ENCODE data around the gene LPAR1. TPM values are rescaled to one million over a fixed set of nuclear protein-coding genes. Genes with fewer than 3 reads are reported as not detected.

Gene LPAR1
- total and polyA plus RNA-seq, 11 donors = 3.7 to 19.3 (median 6.9) TPM

- peaks cover 0 to 13% (median 0%) of the 10 kb centered on the region in 9 donors for H3K27me3 ChIP-seq
- no peak overlapping the region for H3K4me3 ChIP-seq
- no peak overlapping the region for H3K27ac ChIP-seq
- H3K4me1 ChIP-seq = no peaks in the 10 kb centered on the region
- intact Hi-C loops (cut with DNase I) = no loop called here
- DNase-seq (no peak), ATAC-seq (no peak)
- H3K9me3 ChIP-seq = peaks cover 0 to 42% (median 7%) of the 10 kb centered on the region in 12 donors
- WGBS, 4 donors = 71 to 85% (median 77%) methylated on average over 1 of the region's 1 CpG
- TF ChIP-seq CTCF (IDR thresholded peaks at IDR 0.05) = no peak
- no peak for TF ChIP-seq POLR2A (IDR thresholded peaks at IDR 0.05)
- H3K36me3 ChIP-seq = peaks cover 0 to 5% (median 0%) of the 10 kb centered on the region in 9 donors
Observed at GRCh38 chr9:110958847-110959246, 79.4 kb downstream of the LPAR1 start.

GRCh38 chr9:110954822-110955291, 83.4 kb downstream of the LPAR1 start:
- peaks cover 0 to 32% (median 0%) of the 10 kb centered on the region in 9 donors for H3K27me3 ChIP-seq
- H3K36me3 ChIP-seq = peaks cover 0 to 4% (median 0%) of the 10 kb centered on the region in 9 donors
- H3K27ac ChIP-seq = no peak overlapping the region
- TF ChIP-seq POLR2A (IDR thresholded peaks at IDR 0.05) = no peak
- no peak for TF ChIP-seq CTCF (IDR thresholded peaks at IDR 0.05)
- ATAC-seq = no peak
- intact Hi-C loops (cut with DNase I) = no loop called here
- no peak for DNase-seq
- peaks cover 0 to 48% (median 7%) of the 10 kb centered on the region in 12 donors for H3K9me3 ChIP-seq
- H3K4me1 ChIP-seq = peaks cover 0 to 9% (median 0%) of the 10 kb centered on the region in 12 donors
- 33 to 69% (median 58%) methylated on average over 1 of the region's 1 CpG for WGBS, 4 donors
- H3K4me3 ChIP-seq = no peak overlapping the region

DNA sequence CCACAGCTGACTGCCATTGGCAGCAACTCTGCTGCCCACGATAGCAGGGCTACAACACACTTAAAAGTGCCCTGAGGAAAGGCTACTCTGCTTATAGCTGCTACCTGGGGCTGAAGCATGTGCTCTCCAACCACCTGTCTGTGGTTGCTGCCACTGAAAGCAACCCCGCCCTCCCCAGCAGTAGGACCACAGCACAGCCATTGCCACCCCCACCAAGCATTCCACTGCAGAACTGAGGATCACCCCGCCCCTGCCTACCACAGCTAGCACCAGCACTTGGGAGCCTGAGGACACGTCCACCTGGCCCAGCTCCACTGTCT, 85.8 kb downstream of the LPAR1 start:
- peak in 1 of 4 donors; percentile 31 for ATAC-seq

More for the DNA sequence above, 85.8 kb downstream of the LPAR1 start:
- intact Hi-C loops (cut with DNase I) = no loop called here
- Histone ChIP-seq H3K9me3 (peaks cover 0 to 34% (median 0%) of the 10 kb centered on the region in 12 donors), H3K27me3 (peaks cover 0 to 33% (median 0%) of the 10 kb centered on the region in 9 donors), H3K4me1 (peaks cover 0 to 9% (median 0%) of the 10 kb centered on the region in 12 donors), H3K4me3 (no peak overlapping the region), H3K36me3 (no peaks in the 10 kb centered on the region), H3K27ac (no peak overlapping the region)
- 85 to 91% (median 87%) methylated on average over 3 to 4 of the region's 4 CpGs for WGBS, 4 donors
- DNase-seq = no peak
- TF ChIP-seq POLR2A (IDR thresholded peaks at IDR 0.05) (no peak), CTCF (IDR thresholded peaks at IDR 0.05) (no peak)

All from heart left ventricle (tissue), 16 donors.